Lower lobe of right lung (tissue), 2 donors: Measurements from ENCODE around the gene ZNF880. TPM values are rescaled to one million over a fixed set of nuclear protein-coding genes. Genes with fewer than 3 reads are reported as not detected.
A peak's percentile ranks its signal among the peaks of the same experiment; 100 is the strongest.

Experiments
- ATAC-seq, 2 donors: fragments of 200-7000 bp; cut with Tn5 transposase; one replicate each; pipeline ENCODE4 v1.9.1; 2020 to 2022; ENCODE audit warnings: mild to moderate bottlenecking in 2 of 2, moderate library complexity in 2 of 2
- DNase-seq: peaks from one replicate; pipeline ENCODE4 v3.0.0-alpha.2; 2020
- H3K27ac ChIP-seq: fragments of 200-600 bp; one replicate; pipeline ENCODE4 v1.8.0; 2022
- H3K27me3 ChIP-seq: fragments of 200-600 bp; one replicate; pipeline ENCODE4 v1.8.0; 2022; ENCODE audit warnings: low read depth
- H3K36me3 ChIP-seq: fragments of 200-600 bp; one replicate; pipeline ENCODE4 v1.8.0; 2022; ENCODE audit warnings: mild to moderate bottlenecking
- H3K4me1 ChIP-seq: fragments of 200-600 bp; one replicate; pipeline ENCODE4 v1.8.0; 2022
- H3K4me3 ChIP-seq: fragments of 200-600 bp; one replicate; pipeline ENCODE4 v1.8.0; 2022; ENCODE audit warnings: mild to moderate bottlenecking
- H3K9me3 ChIP-seq: fragments of 200-600 bp; one replicate; pipeline ENCODE4 v1.8.0; 2022
- CTCF ChIP-seq: fragments of 200-600 bp; IDR thresholded peaks from one replicate; pipeline ENCODE4 v1.8.0; 2022; ENCODE audit warnings: antibody characterized with exemption, mild to moderate bottlenecking
- intact Hi-C: fragments of 100-400 bp; cut with DNase I; formaldehyde crosslinking; loops from one replicate; pipeline ENCODE4 v1.11.0; 2022
- total RNA-seq: library from RNA; stranded (reverse); fragmentation: NEBNext Ultra II Directional; extraction: Animal tissue kit (Norgen Biotek cat#: 25700); gene quantifications from one replicate; pipeline ENCODE4 v1.2.1, GENCODE V29; 2021
- donor health status: DM: no; HTN: yes; CAD: no; lungs with severe emphysema.

Gene ZNF880
- total RNA-seq, 1 donor from 2014 or later, result 18.3 TPM

DNA sequence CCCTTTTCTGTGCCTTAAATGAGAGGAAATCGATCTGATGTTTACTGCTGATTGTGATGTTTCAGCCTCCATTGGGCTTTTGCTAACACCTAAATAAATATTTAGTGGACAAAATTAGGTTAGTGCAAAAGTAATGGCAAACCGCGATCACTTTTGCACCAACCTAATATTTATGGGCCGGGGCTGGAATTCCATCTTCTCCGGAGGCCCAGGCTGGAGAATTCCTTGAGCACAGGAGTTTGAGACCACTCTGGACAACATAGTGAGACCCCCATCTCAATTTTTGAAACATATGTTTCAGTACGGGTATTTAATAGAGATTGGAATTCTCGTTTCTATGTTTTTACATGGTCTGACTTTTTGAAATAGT is 603 bp downstream of the ZNF880 start:
- TF ChIP-seq CTCF, result no peak
- no peaks in the 10 kb centered on the region for H3K4me1 ChIP-seq
- H3K4me3 ChIP-seq, result peak overlapping the region; percentile 68
- intact Hi-C loops, result no loop called here
- no peaks in the 10 kb centered on the region for H3K27me3 ChIP-seq
- peaks cover 60% of the 10 kb centered on the region for H3K9me3 ChIP-seq
- no peak for ATAC-seq
- H3K36me3 ChIP-seq, result peaks cover 24% of the 10 kb centered on the region
- no peak for DNase-seq
- H3K27ac ChIP-seq, result peak overlapping the region; percentile 95

GRCh38 chr19:52391135-52391534 is 21.4 kb downstream of the ZNF880 start:
- H3K4me3 ChIP-seq, result no peak overlapping the region
- TF ChIP-seq CTCF, result no peak
- no peak for DNase-seq
- peaks cover 88% of the 10 kb centered on the region for H3K9me3 ChIP-seq
- intact Hi-C loops, result no loop called here
- no peak overlapping the region for H3K27ac ChIP-seq
- H3K36me3 ChIP-seq, result peaks cover 8% of the 10 kb centered on the region
- H3K27me3 ChIP-seq, result no peaks in the 10 kb centered on the region
- no peak for ATAC-seq
- H3K4me1 ChIP-seq, result no peaks in the 10 kb centered on the region

DNA sequence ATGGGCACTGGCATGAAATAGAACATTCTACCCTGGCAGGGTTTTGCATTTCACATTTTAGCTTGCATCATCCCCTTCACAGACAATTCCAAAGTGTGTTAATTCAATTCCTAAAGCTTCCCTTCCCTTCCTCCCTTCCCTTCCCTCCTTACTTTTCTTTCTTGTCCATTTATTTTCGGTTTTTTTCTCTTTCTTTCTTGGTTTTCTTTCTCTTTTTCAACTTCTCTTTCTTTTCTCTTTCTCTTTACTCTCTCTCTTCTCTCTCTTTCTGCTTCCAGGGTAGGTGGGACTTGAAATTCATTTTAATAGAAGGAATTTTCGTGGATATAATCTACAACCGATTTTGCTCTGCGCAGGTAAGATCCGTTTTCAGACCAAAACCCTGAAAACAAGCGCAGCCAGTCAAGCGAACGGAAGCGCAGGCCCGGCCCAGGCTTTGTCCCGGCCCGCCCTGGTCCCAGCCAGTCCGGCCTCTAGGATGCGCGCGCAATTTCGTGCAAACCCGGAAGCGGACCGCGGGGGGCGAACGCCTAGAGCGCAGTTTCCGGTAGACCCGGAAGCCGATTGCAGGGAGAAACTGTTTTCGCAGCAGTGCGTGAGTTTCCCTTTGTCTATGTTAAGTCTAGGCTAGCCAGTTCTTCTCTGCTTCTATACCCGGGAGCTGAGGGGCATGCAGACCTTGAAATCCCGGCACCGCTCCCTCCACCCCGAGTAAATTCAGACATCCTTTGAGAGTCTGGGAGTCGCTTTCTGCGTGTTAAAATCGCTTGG is 27.8 kb downstream of the ZNF880 start, which contains the start of gene ZNF528:
Gene ZNF528 (plus strand): TSS at position 540 of the 771 bp plus-strand sequence. CDS start 4,165 bp downstream, outside the sequence.
- DNase-seq, result peak; percentile 97
- Histone ChIP-seq H3K4me1 (peaks cover 16% of the 10 kb centered on the region), H3K36me3 (peaks cover 36% of the 10 kb centered on the region), H3K9me3 (peaks cover 32% of the 10 kb centered on the region), H3K27ac (peak within 1 kb of the TSS; percentile 82), H3K4me3 (peak within 1 kb of the TSS; percentile 85), H3K27me3 (no peaks in the 10 kb centered on the region)
- ATAC-seq, result peak; percentile 99 to 100
- intact Hi-C loops, result no loop called here
- TF ChIP-seq CTCF, result no peak

DNA sequence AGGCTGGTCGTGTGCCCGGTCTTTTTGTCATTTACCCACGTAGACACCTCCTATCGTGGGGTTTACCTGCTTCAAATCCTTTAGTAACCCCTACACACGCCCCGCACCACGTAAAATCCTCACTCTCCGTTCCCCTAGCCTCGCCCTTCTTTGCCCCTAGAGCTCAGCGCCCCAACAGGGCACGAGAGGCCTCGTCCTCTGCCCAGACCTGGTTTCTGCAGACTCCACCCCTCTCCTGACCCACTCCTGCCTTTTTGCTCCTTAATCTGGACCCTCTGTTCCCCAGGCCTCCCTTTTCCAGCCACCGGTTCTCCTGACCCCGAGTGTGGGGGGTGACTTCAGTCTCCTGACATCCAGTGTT is 28.3 kb downstream of the ZNF880 start:
- intact Hi-C loops, result no loop called here
- peaks cover 41% of the 10 kb centered on the region for H3K36me3 ChIP-seq
- H3K4me1 ChIP-seq, result peaks cover 16% of the 10 kb centered on the region
- ATAC-seq (peak; percentile 61 to 62), DNase-seq (no peak)
- H3K27ac ChIP-seq, result peak overlapping the region; percentile 82
- peaks cover 27% of the 10 kb centered on the region for H3K9me3 ChIP-seq
- H3K27me3 ChIP-seq, result no peaks in the 10 kb centered on the region
- H3K4me3 ChIP-seq, result peak overlapping the region; percentile 85
- no peak for TF ChIP-seq CTCF

- no peaks in the 10 kb centered on the region for H3K27me3 ChIP-seq
- ATAC-seq (no peak), DNase-seq (no peak)
- no peak for TF ChIP-seq CTCF
- H3K9me3 ChIP-seq, result peaks cover 85% of the 10 kb centered on the region
- H3K4me1 ChIP-seq, result no peaks in the 10 kb centered on the region
- peaks cover 64% of the 10 kb centered on the region for H3K36me3 ChIP-seq
- intact Hi-C loops, result no loop called here
- H3K4me3 ChIP-seq, result no peak overlapping the region
- no peak overlapping the region for H3K27ac ChIP-seq
Measured at GRCh38 chr19:52410276-52410675, 40.6 kb downstream of the ZNF880 start.
